Measurements from ENCODE around the gene PSMD1. TPM values are rescaled to one million over a fixed set of nuclear protein-coding genes. Genes with fewer than 3 reads are reported as not detected.

PSMD1 gene
- total and polyA plus RNA-seq, 2 experiments from 2014 or later, result 148 to 177 TPM

- no peaks in the 10 kb centered on the region for H3K27me3 Mint-ChIP-seq (ENCODE audit: insufficient read depth, low read depth, poor library complexity)
- peaks cover 21% of the 10 kb centered on the region; the same call in 2 of the 3 replicates for H3K4me1 Mint-ChIP-seq
- H4K20me1 ChIP-seq (replicated peaks; ENCODE audit: insufficient read depth), result no peaks in the 10 kb centered on the region
- no peak overlapping the region for H3K27ac Mint-ChIP-seq
- 0 out of 2 replicates have a peak, but pooled peaks cover 4% of the 10 kb centered on the region for H3K36me3 ChIP-seq (ENCODE audit: insufficient read depth)
- H3F3A ChIP-seq (replicated peaks; ENCODE audit: low read depth), result no peaks in the 10 kb centered on the region
- H3K4me3 ChIP-seq, result no peak overlapping the region
- H2AFZ ChIP-seq, result no peak overlapping the region
- ATAC-seq, result no peak
- no peaks in the 10 kb centered on the region for H3K9me3 Mint-ChIP-seq
- peaks cover 25% of the 10 kb centered on the region for H3K79me2 ChIP-seq (replicated peaks; ENCODE audit: insufficient read depth)
- no peak overlapping the region for H3K4me2 ChIP-seq
- H3K4me1 ChIP-seq (ENCODE audit: insufficient read depth), result peaks cover 31% of the 10 kb centered on the region
- DNase-seq (ENCODE audit: low spot score), result no peak
- H3K27ac ChIP-seq (ENCODE audit: low read depth), result no peak overlapping the region
- no peaks in the 10 kb centered on the region for H3K27me3 ChIP-seq (ENCODE audit: insufficient read depth)
- no peak overlapping the region for H3K4me3 Mint-ChIP-seq
- H3K9me2 ChIP-seq (ENCODE audit: insufficient read depth), result no peaks in the 10 kb centered on the region
- H3K36me3 Mint-ChIP-seq (ENCODE audit: low read depth), result peaks cover 3% of the 10 kb centered on the region; the same call in 2 of the 3 replicates
- TF ChIP-seq NANOG (IDR thresholded peaks at IDR 0.05; ENCODE audit: borderline replicate concordance) (no peak), CREB1 (CRISPR knock-in tag; IDR thresholded peaks at IDR 0.05; ENCODE audit: low read depth) (no peak), EZH2phosphoT487 (IDR thresholded peaks at IDR 0.05; ENCODE audit: unreplicated experiment) (no peak), EZH2 (IDR thresholded peaks at IDR 0.05; ENCODE audit: low read depth, unreplicated experiment) (no peak), ETS1 (IDR thresholded peaks at IDR 0.05) (no peak), ZNF331 (CRISPR knock-in tag; IDR thresholded peaks at IDR 0.05; ENCODE audit: low read depth) (no peak), JUNB (IDR thresholded peaks at IDR 0.05; ENCODE audit: unreplicated experiment) (no peak), REST (IDR thresholded peaks at IDR 0.05; ENCODE audit: unreplicated experiment) (no peak), POLR2AphosphoS5 (IDR thresholded peaks at IDR 0.05; ENCODE audit: low read depth) (no peak), CTCF (conservative IDR thresholded peaks at IDR 0.05; ENCODE audit: low read depth in 2 of 2) (no peak), STAT1 (IDR thresholded peaks at IDR 0.05; ENCODE audit: unreplicated experiment) (no peak), ZNF462 (CRISPR knock-in tag; IDR thresholded peaks at IDR 0.05) (no peak), ZNF114 (CRISPR knock-in tag; IDR thresholded peaks at IDR 0.05) (no peak)
Observed at GRCh38 chr2:231134910-231135655, 78.4 kb downstream of the PSMD1 start.

All from GM23338 (cell line).